ENCODE results near the gene MYH14. TPM values are rescaled to one million over a fixed set of nuclear protein-coding genes. Genes with fewer than 3 reads are reported as not detected.

Gene MYH14
- total RNA-seq, 2 experiments from 2014 or later: not detected

- no peak for DNase-seq
- no peak overlapping the region for H3K27ac Mint-ChIP-seq
- no peak for ATAC-seq
- no peaks in the 10 kb centered on the region for H3K36me3 Mint-ChIP-seq (ENCODE audit: low read depth)
- TF ChIP-seq, protein P1, sequence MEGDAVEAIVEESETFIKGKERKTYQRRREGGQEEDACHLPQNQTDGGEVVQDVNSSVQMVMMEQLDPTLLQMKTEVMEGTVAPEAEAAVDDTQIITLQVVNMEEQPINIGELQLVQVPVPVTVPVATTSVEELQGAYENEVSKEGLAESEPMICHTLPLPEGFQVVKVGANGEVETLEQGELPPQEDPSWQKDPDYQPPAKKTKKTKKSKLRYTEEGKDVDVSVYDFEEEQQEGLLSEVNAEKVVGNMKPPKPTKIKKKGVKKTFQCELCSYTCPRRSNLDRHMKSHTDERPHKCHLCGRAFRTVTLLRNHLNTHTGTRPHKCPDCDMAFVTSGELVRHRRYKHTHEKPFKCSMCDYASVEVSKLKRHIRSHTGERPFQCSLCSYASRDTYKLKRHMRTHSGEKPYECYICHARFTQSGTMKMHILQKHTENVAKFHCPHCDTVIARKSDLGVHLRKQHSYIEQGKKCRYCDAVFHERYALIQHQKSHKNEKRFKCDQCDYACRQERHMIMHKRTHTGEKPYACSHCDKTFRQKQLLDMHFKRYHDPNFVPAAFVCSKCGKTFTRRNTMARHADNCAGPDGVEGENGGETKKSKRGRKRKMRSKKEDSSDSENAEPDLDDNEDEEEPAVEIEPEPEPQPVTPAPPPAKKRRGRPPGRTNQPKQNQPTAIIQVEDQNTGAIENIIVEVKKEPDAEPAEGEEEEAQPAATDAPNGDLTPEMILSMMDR (IDR thresholded peaks at IDR 0.05): no peak
- ChIA-PET POLR2A (no interaction called here), CTCF (no interaction called here)
- H3K27me3 Mint-ChIP-seq: peaks cover 6% of the 10 kb centered on the region
- intact Hi-C loops (cut with micrococcal nuclease): no loop called here
- H3K4me1 Mint-ChIP-seq (ENCODE audit: low read depth): no peaks in the 10 kb centered on the region
- H3K9me3 Mint-ChIP-seq: no peaks in the 10 kb centered on the region
- H3K4me3 Mint-ChIP-seq: no peak overlapping the region
Measured at GRCh38 chr19:50276370-50277063, 73.1 kb downstream of the MYH14 start.

DNA sequence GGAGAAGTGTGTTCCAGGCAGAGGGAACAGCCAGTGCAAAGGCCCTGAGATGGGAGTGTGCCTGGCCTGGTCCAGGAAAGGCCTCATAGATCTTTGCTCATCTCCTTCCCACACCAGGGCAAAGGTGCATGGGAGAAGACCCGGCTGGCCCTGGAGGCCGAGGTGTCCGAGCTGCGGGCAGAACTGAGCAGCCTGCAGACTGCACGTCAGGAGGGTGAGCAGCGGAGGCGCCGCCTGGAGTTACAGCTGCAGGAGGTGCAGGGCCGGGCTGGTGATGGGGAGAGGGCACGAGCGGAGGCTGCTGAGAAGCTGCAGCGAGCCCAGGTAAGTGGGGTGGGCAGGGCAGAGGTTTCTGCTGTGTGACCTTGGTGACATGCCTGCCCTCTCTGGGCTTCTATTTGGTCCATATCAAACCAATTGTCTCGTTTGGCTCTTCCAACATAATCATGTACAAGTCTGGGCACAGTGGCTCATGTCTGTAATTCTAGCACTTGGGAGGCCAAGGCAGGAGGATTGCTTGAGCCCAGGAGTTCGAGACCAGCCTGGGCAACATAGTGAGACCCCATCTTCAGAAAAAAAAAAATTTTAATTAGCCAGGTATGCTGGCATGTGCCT is 74.7 kb downstream of the MYH14 start:
- Mint-ChIP-seq H3K4me1 (ENCODE audit: low read depth) (no peaks in the 10 kb centered on the region), H3K27ac (no peak overlapping the region), H3K9me3 (no peaks in the 10 kb centered on the region), H3K27me3 (peaks cover 4% of the 10 kb centered on the region), H3K4me3 (no peak overlapping the region), H3K36me3 (ENCODE audit: low read depth) (no peaks in the 10 kb centered on the region)
- TF ChIP-seq, protein P1 (IDR thresholded peaks at IDR 0.05): no peak
- DNase-seq (no peak), ATAC-seq (no peak)
- CTCF ChIA-PET: no interaction called here
- intact Hi-C loops (cut with micrococcal nuclease): no loop called here
- POLR2A ChIA-PET: no interaction called here

GRCh38 chr19:50280074-50280473 is 76.7 kb downstream of the MYH14 start:
- ChIA-PET CTCF (interaction anchor here (0.8 kb wide), 1 partner anchor 303 kb away, joined by 3 read pairs; no protein-coding TSS in a partner anchor), POLR2A (no interaction called here)
- no peak overlapping the region for H3K4me3 Mint-ChIP-seq
- no peaks in the 10 kb centered on the region for H3K36me3 Mint-ChIP-seq (ENCODE audit: low read depth)
- intact Hi-C loops (cut with micrococcal nuclease): no loop called here
- DNase-seq (no peak), ATAC-seq (no peak)
- TF ChIP-seq, protein P1 (IDR thresholded peaks at IDR 0.05): no peak
- no peaks in the 10 kb centered on the region for H3K4me1 Mint-ChIP-seq (ENCODE audit: low read depth)
- no peak overlapping the region for H3K27ac Mint-ChIP-seq
- peaks cover under 1% of the 10 kb centered on the region for H3K9me3 Mint-ChIP-seq
- H3K27me3 Mint-ChIP-seq: peaks cover 4% of the 10 kb centered on the region

GRCh38 chr19:50280983-50281382 is 77.6 kb downstream of the MYH14 start:
- intact Hi-C loops (cut with micrococcal nuclease): no loop called here
- Mint-ChIP-seq H3K36me3 (ENCODE audit: low read depth) (no peaks in the 10 kb centered on the region), H3K27ac (no peak overlapping the region), H3K4me1 (ENCODE audit: low read depth) (no peaks in the 10 kb centered on the region), H3K9me3 (peaks cover 6% of the 10 kb centered on the region), H3K27me3 (peaks cover 5% of the 10 kb centered on the region), H3K4me3 (no peak overlapping the region)
- ChIA-PET CTCF (interaction anchor here (0.8 kb wide), 1 partner anchor 302 kb away, joined by 3 read pairs; no protein-coding TSS in a partner anchor), POLR2A (no interaction called here)
- DNase-seq: no peak
- TF ChIP-seq, protein P1 (IDR thresholded peaks at IDR 0.05): no peak
- ATAC-seq: no peak

GRCh38 chr19:50281491-50281890 is 78.1 kb downstream of the MYH14 start:
- Mint-ChIP-seq H3K27ac (no peak overlapping the region), H3K4me3 (no peak overlapping the region), H3K9me3 (peaks cover 11% of the 10 kb centered on the region), H3K27me3 (peaks cover 2% of the 10 kb centered on the region), H3K36me3 (ENCODE audit: low read depth) (no peaks in the 10 kb centered on the region), H3K4me1 (ENCODE audit: low read depth) (no peaks in the 10 kb centered on the region)
- CTCF ChIA-PET: no interaction called here
- POLR2A ChIA-PET: no interaction called here
- intact Hi-C loops (cut with micrococcal nuclease): no loop called here
- ATAC-seq (no peak), DNase-seq (no peak)
- TF ChIP-seq, protein P1 (IDR thresholded peaks at IDR 0.05): no peak
